ENCODE results near the gene APOA5. TPM values are rescaled to one million over a fixed set of nuclear protein-coding genes. Genes with fewer than 3 reads are reported as not detected.

APOA5 gene
- total and polyA plus RNA-seq, 2 of the 13 experiments (the other 11 are each of a cell fraction or from before 2014, with no cell fraction given) = 44.0 to 49.1 TPM

- TF ChIP-seq, protein P1, sequence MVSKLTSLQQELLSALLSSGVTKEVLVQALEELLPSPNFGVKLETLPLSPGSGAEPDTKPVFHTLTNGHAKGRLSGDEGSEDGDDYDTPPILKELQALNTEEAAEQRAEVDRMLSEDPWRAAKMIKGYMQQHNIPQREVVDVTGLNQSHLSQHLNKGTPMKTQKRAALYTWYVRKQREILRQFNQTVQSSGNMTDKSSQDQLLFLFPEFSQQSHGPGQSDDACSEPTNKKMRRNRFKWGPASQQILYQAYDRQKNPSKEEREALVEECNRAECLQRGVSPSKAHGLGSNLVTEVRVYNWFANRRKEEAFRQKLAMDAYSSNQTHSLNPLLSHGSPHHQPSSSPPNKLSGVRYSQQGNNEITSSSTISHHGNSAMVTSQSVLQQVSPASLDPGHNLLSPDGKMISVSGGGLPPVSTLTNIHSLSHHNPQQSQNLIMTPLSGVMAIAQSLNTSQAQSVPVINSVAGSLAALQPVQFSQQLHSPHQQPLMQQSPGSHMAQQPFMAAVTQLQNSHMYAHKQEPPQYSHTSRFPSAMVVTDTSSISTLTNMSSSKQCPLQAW (CRISPR knock-in tag; IDR thresholded peaks at IDR 0.05) = peak; percentile 65; the same call in 1 of the 2 replicates
- TF ChIP-seq ARNTL (CRISPR knock-in tag; IDR thresholded peaks at IDR 0.05) (peak; percentile 65), PRDM15 (CRISPR knock-in tag; IDR thresholded peaks at IDR 0.05) (0 out of 2 replicates have a peak, but pooled peaks have one; percentile 29), ZNF605 (CRISPR knock-in tag; IDR thresholded peaks at IDR 0.05) (peak; percentile 68; the same call in 1 of the 2 replicates), GABPA (IDR thresholded peaks at IDR 0.05; ENCODE audit: low read depth, low read length) (no peak), GABPA (CRISPR knock-in tag; IDR thresholded peaks at IDR 0.05; ENCODE audit: low read depth) (no peak), ZNF501 (CRISPR knock-in tag; IDR thresholded peaks at IDR 0.05) (peak; percentile 64; the same call in 1 of the 2 replicates), ZNF563 (CRISPR knock-in tag; IDR thresholded peaks at IDR 0.05) (peak; percentile 95), FOSL1 (CRISPR knock-in tag; IDR thresholded peaks at IDR 0.05; ENCODE audit: borderline replicate concordance) (no peak), BRCA1 (CRISPR knock-in tag; IDR thresholded peaks at IDR 0.05) (peak; percentile 78; the same call in 1 of the 2 replicates), ATF7 (IDR thresholded peaks at IDR 0.05) (no peak), ATF7 (CRISPR knock-in tag; IDR thresholded peaks at IDR 0.05) (peak; percentile 44; the same call in 1 of the 2 replicates), ZNF713 (CRISPR knock-in tag; IDR thresholded peaks at IDR 0.05) (no peak), TEAD3 (CRISPR knock-in tag; optimal IDR thresholded peaks at IDR 0.05; ENCODE audit: borderline replicate concordance) (peak; percentile 96), TP53 (CRISPR knock-in tag; conservative IDR thresholded peaks at IDR 0.05) (no peak), TEAD2 (CRISPR knock-in tag; IDR thresholded peaks at IDR 0.05) (no peak), EHMT2 (IDR thresholded peaks at IDR 0.05; ENCODE audit: borderline replicate concordance, low read depth, low read length) (no peak), KLF12 (CRISPR knock-in tag; IDR thresholded peaks at IDR 0.05; ENCODE audit: borderline replicate concordance) (peak; percentile 67; the same call in 1 of the 2 replicates), HNF4G (IDR thresholded peaks at IDR 0.05; ENCODE audit: borderline replicate concordance, low read depth, low read length) (peak; percentile 95), HNF4G (CRISPR knock-in tag; IDR thresholded peaks at IDR 0.05; ENCODE audit: borderline replicate concordance, low read depth) (peak; percentile 91), ELF3 (CRISPR knock-in tag; IDR thresholded peaks at IDR 0.05) (peak; percentile 78), ZNF317 (CRISPR knock-in tag; IDR thresholded peaks at IDR 0.05) (peak; percentile 86), ZNF678 (CRISPR knock-in tag; IDR thresholded peaks at IDR 0.05) (no peak), ZNF207 (IDR thresholded peaks at IDR 0.05; ENCODE audit: borderline replicate concordance) (no peak), ZNF703 (CRISPR knock-in tag; IDR thresholded peaks at IDR 0.05; ENCODE audit: borderline replicate concordance) (peak; percentile 42; the same call in 1 of the 2 replicates), TFAP4 (IDR thresholded peaks at IDR 0.05; ENCODE audit: borderline replicate concordance, low read depth) (peak; percentile 75; the same call in 1 of the 2 replicates)
Observed at GRCh38 chr11:116837231-116838091, 45.8 kb upstream of the APOA5 start, which contains the start of gene APOA1 (continued).

Data from HepG2 (cell line).